SK-N-SH treated with all-trans-retinoic acid at 6 μM for 48 hours (cell line): Measurements from ENCODE around the gene SERGEF.

Experiments
- ARNTL ChIP-seq: fragments of 450-650 bp; formaldehyde crosslinking; IDR thresholded peaks from 2 replicates; pipeline ENCODE4 v1.5.0; 2020; ENCODE audit warnings: low read depth, mild to moderate bottlenecking, moderate library complexity, borderline replicate concordance
- BACH2 ChIP-seq: fragments of 250-450 bp; sonication (Bioruptor Pico); IDR thresholded peaks from 2 replicates; pipeline ENCODE4 v1.9.0; 2021; ENCODE audit warnings: mild to moderate bottlenecking, borderline replicate concordance
- TF ChIP-seq, protein P1 (sequence below): fragments of 250-450 bp; sonication (Bioruptor Pico); IDR thresholded peaks from 2 replicates; pipeline ENCODE4 v1.5.1; 2021; ENCODE audit warnings: mild to moderate bottlenecking, moderate library complexity
- TF ChIP-seq, protein P2 (sequence below): fragments of 250-450 bp; sonication (Bioruptor Pico); IDR thresholded peaks from 2 replicates; pipeline ENCODE4 v1.5.1; 2020; ENCODE audit warnings: low read depth, mild to moderate bottlenecking, moderate library complexity

GRCh38 chr11:17864478-17864941, 148.3 kb downstream of the SERGEF start:
- TF ChIP-seq, protein P1, sequence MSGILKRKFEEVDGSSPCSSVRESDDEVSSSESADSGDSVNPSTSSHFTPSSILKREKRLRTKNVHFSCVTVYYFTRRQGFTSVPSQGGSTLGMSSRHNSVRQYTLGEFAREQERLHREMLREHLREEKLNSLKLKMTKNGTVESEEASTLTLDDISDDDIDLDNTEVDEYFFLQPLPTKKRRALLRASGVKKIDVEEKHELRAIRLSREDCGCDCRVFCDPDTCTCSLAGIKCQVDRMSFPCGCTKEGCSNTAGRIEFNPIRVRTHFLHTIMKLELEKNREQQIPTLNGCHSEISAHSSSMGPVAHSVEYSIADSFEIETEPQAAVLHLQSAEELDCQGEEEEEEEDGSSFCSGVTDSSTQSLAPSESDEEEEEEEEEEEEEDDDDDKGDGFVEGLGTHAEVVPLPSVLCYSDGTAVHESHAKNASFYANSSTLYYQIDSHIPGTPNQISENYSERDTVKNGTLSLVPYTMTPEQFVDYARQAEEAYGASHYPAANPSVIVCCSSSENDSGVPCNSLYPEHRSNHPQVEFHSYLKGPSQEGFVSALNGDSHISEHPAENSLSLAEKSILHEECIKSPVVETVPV (CRISPR knock-in tag) = no peak
- TF ChIP-seq, protein P2, sequence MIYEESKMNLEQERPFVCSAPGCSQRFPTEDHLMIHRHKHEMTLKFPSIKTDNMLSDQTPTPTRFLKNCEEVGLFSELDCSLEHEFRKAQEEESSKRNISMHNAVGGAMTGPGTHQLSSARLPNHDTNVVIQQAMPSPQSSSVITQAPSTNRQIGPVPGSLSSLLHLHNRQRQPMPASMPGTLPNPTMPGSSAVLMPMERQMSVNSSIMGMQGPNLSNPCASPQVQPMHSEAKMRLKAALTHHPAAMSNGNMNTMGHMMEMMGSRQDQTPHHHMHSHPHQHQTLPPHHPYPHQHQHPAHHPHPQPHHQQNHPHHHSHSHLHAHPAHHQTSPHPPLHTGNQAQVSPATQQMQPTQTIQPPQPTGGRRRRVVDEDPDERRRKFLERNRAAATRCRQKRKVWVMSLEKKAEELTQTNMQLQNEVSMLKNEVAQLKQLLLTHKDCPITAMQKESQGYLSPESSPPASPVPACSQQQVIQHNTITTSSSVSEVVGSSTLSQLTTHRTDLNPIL (CRISPR knock-in tag) = no peak
- TF ChIP-seq ARNTL (CRISPR knock-in tag) = no peak
- TF ChIP-seq BACH2 = no peak
